HCT116 (cell line): ENCODE measurements around the gene SART1. TPM values are rescaled to one million over a fixed set of nuclear protein-coding genes. Genes with fewer than 3 reads are reported as not detected.

Source experiments
- ATAC-seq: fragments of 200-7000 bp; cut with Tn5 transposase; 2 replicates; pipeline ENCODE4 v1.9.1; 2020; ENCODE audit warnings: mild to moderate bottlenecking, moderate library complexity
- BruUV-seq: library from RNA; stranded (reverse); fragments of 400-500 nt; replicated peaks from 2 replicates; lab custom pipeline; 2021; lab: Mats Ljungman, UMichigan
- CTCF ChIA-PET: fragments of 300-600 bp; sonication (Branson Sonifier 250); formaldehyde crosslinking; loops from one replicate; lab custom pipeline; 2021; ENCODE audit warnings: antibody characterized with exemption; lab: Charles Lee
- POLR2A ChIA-PET: fragments of 300-600, 350-600 bp; sonication (Branson Sonifier 250); formaldehyde crosslinking; loops from one replicate; lab custom pipeline; 2021; ENCODE audit warnings: antibody characterized with exemption; lab: Charles Lee
- RAD21 ChIA-PET, 2 experiments: fragments of 300-600 bp; sonication (Branson Sonifier 250); formaldehyde crosslinking; loops; one replicate each; lab custom pipeline; 2023; ENCODE audit warnings: low total read pairs in 2 of 2; ENCODE audit not compliant: uncharacterized antibody in 2 of 2, unreplicated experiment in 2 of 2, low non-redundant PET in 1 of 2; lab: Charles Lee
- DNase-seq: peaks from one replicate; pipeline ENCODE4 v3.0.0-alpha.2; 2010; ENCODE audit warnings: low read depth, low spot score
- H2AFZ ChIP-seq: fragments of 200-600 bp; shearing (Covaris generic), sonication (generic); 2 replicates; pipeline ENCODE4 v1.6.1; 2017; ENCODE audit warnings: low read depth, mixed run types, mixed read lengths, antibody characterized with exemption, low read length; ENCODE audit not compliant: poor library complexity, severe bottlenecking
- H3K27ac ChIP-seq: 2 replicates; pipeline ENCODE4 v1.5.1; 2012; ENCODE audit warnings: low read depth, low read length
- H3K27me3 ChIP-seq: fragments of 200-600 bp; sonication (generic); 2 replicates; pipeline ENCODE4 v1.6.1; 2016; ENCODE audit warnings: mixed run types, low read length, mixed read lengths; ENCODE audit not compliant: insufficient read depth
- H3K36me3 ChIP-seq, 2 experiments: fragments of 200-500 bp in 1 of 2; fragments of 200-600 bp in 1 of 2; sonication (Bioruptor generic) in 1 of 2; sonication (generic) in 1 of 2; 2 replicates each; pipeline versions ENCODE4 v1.5.1 to v1.6.1; 2014 to 2016; ENCODE audit warnings: low read length in 2 of 2, inconsistent platforms in 1 of 2, mixed read lengths in 1 of 2, mixed run types in 1 of 2; ENCODE audit not compliant: insufficient read depth in 2 of 2, control insufficient read depth in 1 of 2
- H3K4me1 ChIP-seq, 2 experiments: fragments of 200-600 bp in 1 of 2; sonication (generic) in 1 of 2; 2 replicates each; pipeline versions ENCODE4 v1.5.1 to v1.6.1; 2012 to 2017; ENCODE audit warnings: low read length in 2 of 2, inconsistent platforms in 1 of 2, mild to moderate bottlenecking in 1 of 2, mixed read lengths in 1 of 2, mixed run types in 1 of 2, moderate library complexity in 1 of 2; ENCODE audit not compliant: insufficient read depth in 2 of 2, control insufficient read depth in 1 of 2
- H3K4me2 ChIP-seq: fragments of 200-600 bp; sonication (generic); 2 replicates; pipeline ENCODE4 v1.6.1; 2017; ENCODE audit warnings: mixed run types, low read length, mixed read lengths
- H3K4me3 ChIP-seq, 2 experiments: fragments of 200-600 bp in 1 of 2; sonication (generic) in 1 of 2; replicated peaks in 1 of 2; 2 replicates each; pipeline ENCODE4 v1.5.1; 2011 to 2016; ENCODE audit warnings: low read length in 2 of 2, control low read depth in 1 of 2, low read depth in 1 of 2, mild to moderate bottlenecking in 1 of 2, mixed read lengths in 1 of 2, mixed run types in 1 of 2
- H3K79me2 ChIP-seq: fragments of 200-600 bp; sonication (generic); 2 replicates; pipeline ENCODE4 v1.6.1; 2017; ENCODE audit warnings: mild to moderate bottlenecking, mixed run types, low read length, moderate library complexity, mixed read lengths; ENCODE audit not compliant: insufficient read depth
- H3K9ac ChIP-seq: fragments of 200-600 bp; sonication (generic); 2 replicates; pipeline ENCODE4 v1.6.1; 2016; ENCODE audit warnings: low read length, mixed read lengths
- H3K9me2 ChIP-seq: fragments of 200-600 bp; sonication (generic), shearing (Covaris generic); 2 replicates; pipeline ENCODE4 v1.6.1; 2017; ENCODE audit warnings: mixed run types, mild to moderate bottlenecking, moderate library complexity; ENCODE audit not compliant: insufficient read depth
- H3K9me3 ChIP-seq, 2 experiments: fragments of 200-500 bp in 1 of 2; fragments of 200-600 bp in 1 of 2; sonication (Bioruptor generic) in 1 of 2; sonication (generic) in 1 of 2; 2 replicates each; pipeline ENCODE4 v1.6.1; 2014 to 2017; ENCODE audit warnings: low read length in 2 of 2, mixed read lengths in 2 of 2, inconsistent platforms in 1 of 2, low read depth in 1 of 2, mild to moderate bottlenecking in 1 of 2, mixed run types in 1 of 2, moderate library complexity in 1 of 2; ENCODE audit not compliant: control insufficient read depth in 1 of 2, insufficient read depth in 1 of 2
- H4K20me1 ChIP-seq: fragments of 200-600 bp; sonication (generic), shearing (Covaris generic); 2 replicates; pipeline ENCODE4 v1.6.1; 2017; ENCODE audit warnings: mixed run types, mild to moderate bottlenecking, moderate library complexity; ENCODE audit not compliant: insufficient read depth
- EGR1 ChIP-seq: IDR thresholded peaks from 2 replicates; pipeline ENCODE4 v1.6.1; 2012; ENCODE audit warnings: low read depth
- ELF1 ChIP-seq: IDR thresholded peaks from 2 replicates; pipeline ENCODE4 v1.6.1; 2012; ENCODE audit warnings: low read depth, borderline replicate concordance
- FOSL1 ChIP-seq: IDR thresholded peaks from 2 replicates; pipeline ENCODE4 v1.6.1; 2012; ENCODE audit warnings: low read depth
- JUND ChIP-seq: IDR thresholded peaks from 2 replicates; pipeline ENCODE4 v1.6.1; 2012
- POLR2A ChIP-seq: IDR thresholded peaks from 2 replicates; pipeline ENCODE4 v1.7.0; 2011; ENCODE audit warnings: borderline replicate concordance; ENCODE audit not compliant: insufficient read depth, insufficient read length; ENCODE audit errors: extremely low read depth
- POLR2AphosphoS5 ChIP-seq: IDR thresholded peaks from 2 replicates; pipeline ENCODE4 v1.6.1; 2011; ENCODE audit warnings: mild to moderate bottlenecking, low read depth, low read length, moderate library complexity
- RAD21 ChIP-seq: IDR thresholded peaks from 2 replicates; pipeline ENCODE4 v1.6.1; 2012; ENCODE audit warnings: low read depth, mild to moderate bottlenecking
- SRF ChIP-seq: IDR thresholded peaks from 2 replicates; pipeline ENCODE4 v1.6.1; 2012; ENCODE audit warnings: low read depth
- TCF7L2 ChIP-seq: IDR thresholded peaks from 2 replicates; pipeline ENCODE4 v1.7.0; 2011; ENCODE audit warnings: borderline replicate concordance, inconsistent platforms; ENCODE audit not compliant: insufficient read depth, insufficient read length; ENCODE audit errors: extremely low read depth
- YY1 ChIP-seq: IDR thresholded peaks from 2 replicates; pipeline ENCODE4 v1.6.1; 2011; ENCODE audit warnings: low read length, low read depth, moderate library complexity, mild to moderate bottlenecking; ENCODE audit not compliant: insufficient replicate concordance; ENCODE audit errors: extremely low read depth
- ZFX ChIP-seq: fragments of 450-650 bp; IDR thresholded peaks from 2 replicates; pipeline ENCODE4 v1.6.1; 2017
- ZNF274 ChIP-seq: fragments of 200-500 bp; sonication (Bioruptor generic); IDR thresholded peaks from 2 replicates; pipeline ENCODE4 v1.6.1; 2014; ENCODE audit warnings: mild to moderate bottlenecking, low read depth, low read length, inconsistent platforms
- intact Hi-C: fragments of 100-400 bp; cut with micrococcal nuclease; formaldehyde crosslinking; loops from 2 replicates; pipeline ENCODE4 v1.10.0; 2022
- total RNA-seq: library from RNA; stranded (reverse); gene quantifications from one replicate; pipeline ENCODE4 v1.2.1, GENCODE V29; 2021; ENCODE audit not compliant: unreplicated experiment

SART1 gene
- total RNA-seq, 1 experiment from 2014 or later: 47.9 TPM

- Histone ChIP-seq H3K4me1 (peaks cover 75 to 100% of the 10 kb centered on the region in 2 experiments), H3K9me2 (no peaks in the 10 kb centered on the region), H3K4me3 (peak overlapping the region; percentile 44 to 59), H2AFZ (no peak overlapping the region), H4K20me1 (no peaks in the 10 kb centered on the region), H3K4me2 (peak overlapping the region; percentile 72), H3K9me3 (no peaks in the 10 kb centered on the region), H3K79me2 (peaks cover 11% of the 10 kb centered on the region; the same call in 1 of the 2 replicates), H3K36me3 (no peaks in the 10 kb centered on the region), H3K9ac (peak overlapping the region; percentile 74), H3K27me3 (no peaks in the 10 kb centered on the region), H3K27ac (peak overlapping the region; percentile 89)
- DNase-seq (no peak), ATAC-seq (no peak)
- TF ChIP-seq JUND (no peak), YY1 (no peak), POLR2AphosphoS5 (no peak), RAD21 (no peak), EGR1 (no peak), ZNF274 (no peak), ELF1 (no peak), FOSL1 (no peak), POLR2A (no peak), ZFX (no peak), SRF (no peak), TCF7L2 (no peak)
- ChIA-PET CTCF (interaction anchor here (0.7 to 3.2 kb wide), 4 partner anchors 9 to 232 kb away, joined by 5 to 22 read pairs (median 8); partner anchors contain the start of gene FIBP), POLR2A (interaction anchor here (1.2 to 2.6 kb wide), 3 partner anchors 9 to 97 kb away, joined by 4 to 17 read pairs (median 10); partner anchors contain the start of genes BANF1 and EIF1AD), RAD21 (no interaction called here)
- no TSS peak for BruUV-seq
- intact Hi-C loops: no loop called here
Measured at GRCh38 chr11:66012371-66012945, 50.9 kb downstream of the SART1 start.
